Left hindlimb (tissue), 1 donor: Measurements from ENCODE around the gene SELL.
"Not testable (repeated sequence)": the region's sequence is repeated elsewhere in the genome, so short reads cannot be mapped to it uniquely, and the experiment has no call there.

ENCODE experiments used
- DNase-seq: peaks from one replicate; pipeline ENCODE4 v3.0.0-alpha.2; 2018

SELL gene

DNA sequence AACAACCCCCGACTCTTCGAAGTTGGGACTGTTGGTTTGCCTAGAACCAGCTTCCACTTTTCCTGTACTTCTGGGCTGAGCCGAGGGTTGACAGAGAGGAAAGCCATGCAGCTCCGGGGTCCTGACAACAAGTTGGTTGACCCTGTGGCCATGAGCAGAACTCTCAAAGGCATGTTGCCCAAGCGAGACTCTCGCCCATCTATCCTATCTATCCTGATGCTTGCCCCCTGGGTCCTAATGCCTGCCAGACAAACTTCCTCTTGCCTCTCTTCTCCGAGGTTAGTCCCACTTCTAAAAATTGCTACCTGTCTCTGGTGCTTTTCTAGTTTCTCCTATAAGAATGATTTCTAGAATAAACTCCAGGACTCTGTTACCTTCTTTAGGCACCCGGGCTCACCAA is 48.7 kb downstream of the SELL start:
- not testable (repeated sequence) for DNase-seq

GRCh38 chr1:169661066-169661465 is 50.4 kb downstream of the SELL start:
- DNase-seq, result not testable (repeated sequence)

- DNase-seq, result not testable (repeated sequence)
These were observed 52.6 kb downstream of the SELL start for GRCh38 chr1:169658777-169659176.

- DNase-seq, result no peak
These were observed 57.5 kb downstream of the SELL start for GRCh38 chr1:169653873-169654272.

- no peak for DNase-seq
These were observed 60.4 kb downstream of the SELL start for GRCh38 chr1:169651035-169651434.

GRCh38 chr1:169650551-169650950 is 60.9 kb downstream of the SELL start:
- DNase-seq, result no peak

- no peak for DNase-seq
These were observed 62.7 kb downstream of the SELL start for GRCh38 chr1:169648709-169649108.

- DNase-seq, result no peak
These were observed 63.2 kb downstream of the SELL start for GRCh38 chr1:169648187-169648586.

DNA sequence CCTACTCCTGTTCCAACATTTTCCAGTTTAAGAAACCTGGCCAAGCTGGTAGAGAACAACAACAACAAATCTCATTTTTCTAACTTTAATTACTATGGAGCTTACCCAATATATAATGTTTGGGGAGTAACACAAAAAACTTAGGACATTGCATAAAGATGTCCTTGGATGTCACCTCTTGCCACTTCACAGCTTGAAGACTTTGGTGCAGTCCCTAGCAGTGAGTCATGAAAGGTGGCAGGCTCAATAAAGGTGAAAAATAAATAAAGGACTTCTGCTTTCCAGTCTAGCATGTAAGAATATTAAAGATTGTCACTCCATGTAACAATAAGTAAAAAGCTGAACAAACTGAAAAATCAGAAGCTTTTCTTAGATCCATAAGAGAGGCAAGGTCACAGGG is 63.9 kb downstream of the SELL start:
- DNase-seq, result no peak

GRCh38 chr1:169644297-169644696 is 67.1 kb downstream of the SELL start:
- DNase-seq, result no peak
